WTC11 (cell line): Measurements from ENCODE around the gene NFIC.

ENCODE experiments used
- CTCF ChIP-seq: fragments of 200-600 bp; IDR thresholded peaks from 2 replicates; pipeline ENCODE4 v1.8.0; 2022; ENCODE audit warnings: antibody characterized with exemption
- ELF4 ChIP-seq: sonication (generic); formaldehyde crosslinking; IDR thresholded peaks from 2 replicates; pipeline ENCODE4 v1.8.1; 2022; ENCODE audit warnings: low read depth, mild to moderate bottlenecking, moderate library complexity, missing genetic modification reagents
- MAX ChIP-seq: sonication (generic); formaldehyde crosslinking; IDR thresholded peaks from 2 replicates; pipeline ENCODE4 v1.8.0; 2022; ENCODE audit warnings: mild to moderate bottlenecking, missing genetic modification reagents
- USF2 ChIP-seq: sonication (generic); formaldehyde crosslinking; IDR thresholded peaks from 2 replicates; pipeline ENCODE4 v1.8.1; 2023; ENCODE audit warnings: mild to moderate bottlenecking, missing genetic modification reagents, moderate library complexity

- TF ChIP-seq MAX (no peak), USF2 (CRISPR knock-in tag) (no peak), ELF4 (CRISPR knock-in tag) (no peak), CTCF (no peak)
Observed at GRCh38 chr19:3405261-3405653, 38.9 kb downstream of the NFIC start.
